Measurements from ENCODE around the gene LRP1B.

The LRP1B gene

GRCh38 chr2:141062443-141062842, 1068.4 kb downstream of the LRP1B start:
- no peak for FAIRE-seq

GRCh38 chr2:141062031-141062430, 1068.8 kb downstream of the LRP1B start:
- FAIRE-seq: no peak

DNA sequence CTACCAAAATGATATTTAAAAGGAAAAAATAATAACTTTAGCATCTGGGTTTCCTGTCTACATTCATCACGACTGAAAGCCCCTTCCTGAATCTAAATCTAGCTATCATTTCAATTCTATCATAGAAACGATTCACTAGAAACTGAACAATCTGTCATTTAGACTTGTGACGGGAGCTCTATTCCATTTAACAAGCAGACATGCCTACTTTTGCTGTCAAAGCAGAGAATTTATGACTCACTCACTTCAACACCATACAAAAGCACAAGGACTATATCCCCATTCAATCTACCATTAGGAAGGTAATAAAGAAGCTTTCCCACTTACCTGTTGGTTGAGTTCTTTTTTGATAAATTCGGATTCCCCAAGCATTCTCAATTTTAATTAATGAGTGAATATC, 1072.3 kb downstream of the LRP1B start:
- FAIRE-seq: no peak

DNA sequence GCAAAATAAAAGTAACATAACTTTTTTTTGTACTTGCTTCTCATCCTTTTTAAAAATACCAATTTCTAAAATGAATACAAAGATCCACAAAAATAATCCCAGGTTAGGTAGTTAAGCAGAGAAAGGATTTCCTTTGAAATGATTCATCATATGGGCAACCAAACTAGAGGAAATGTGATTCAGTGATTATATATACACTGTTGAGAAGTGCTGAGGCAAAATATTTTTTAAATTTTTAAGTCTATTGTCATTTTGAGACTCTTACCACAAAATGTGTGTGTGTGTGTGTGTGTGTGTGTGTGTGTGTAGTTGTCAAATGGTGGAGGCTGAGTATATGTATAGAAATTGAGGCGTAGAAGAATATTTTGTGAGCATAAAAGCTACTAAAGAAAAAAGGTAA, 1075.3 kb downstream of the LRP1B start:
- FAIRE-seq: no peak

DNA sequence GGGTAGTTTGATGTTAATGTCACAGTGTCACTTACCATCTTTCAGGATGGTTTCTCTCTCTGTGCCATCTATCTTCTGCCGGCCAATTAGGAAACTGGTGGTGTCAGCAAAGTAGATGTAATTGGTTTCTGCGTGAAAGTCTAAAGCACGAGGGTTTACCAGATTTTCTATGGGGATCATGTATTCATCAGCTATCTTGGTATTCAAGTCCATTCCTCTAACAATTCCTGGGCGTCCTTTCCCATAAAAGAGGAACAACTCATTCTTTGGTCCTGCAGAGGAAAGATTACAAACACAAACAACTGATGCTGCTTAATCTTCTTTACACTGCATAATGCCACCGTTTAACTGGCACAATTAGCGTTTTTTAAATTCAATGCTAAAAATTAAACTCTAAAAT, 1081.9 kb downstream of the LRP1B start:
- FAIRE-seq: no peak

- no peak for FAIRE-seq
These were observed 1089.5 kb downstream of the LRP1B start for GRCh38 chr2:141041281-141041680.

DNA sequence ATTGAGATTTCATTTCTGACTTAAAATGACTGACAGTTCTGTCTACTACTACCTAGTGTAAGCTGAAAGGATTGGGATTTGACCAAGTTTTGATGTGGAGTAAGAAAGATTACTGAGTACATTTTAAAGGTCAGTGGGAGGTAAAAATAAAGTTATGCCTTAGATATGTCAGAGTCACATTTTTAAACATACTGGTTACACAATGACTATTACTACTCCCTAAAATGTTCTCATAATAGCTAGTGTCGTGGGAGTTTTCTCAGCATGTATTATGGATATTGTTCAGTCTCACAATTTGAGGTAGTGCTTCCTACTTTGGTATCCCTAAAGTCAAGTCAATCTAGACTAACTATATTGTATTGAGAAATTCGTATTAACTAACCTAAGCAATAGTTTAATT, 1092.5 kb downstream of the LRP1B start:
- no peak for FAIRE-seq

- no peak for FAIRE-seq
These were observed 1093.5 kb downstream of the LRP1B start for GRCh38 chr2:141037361-141037760.

- no peak for FAIRE-seq
These were observed 1094.9 kb downstream of the LRP1B start for GRCh38 chr2:141035846-141036420.

DNA sequence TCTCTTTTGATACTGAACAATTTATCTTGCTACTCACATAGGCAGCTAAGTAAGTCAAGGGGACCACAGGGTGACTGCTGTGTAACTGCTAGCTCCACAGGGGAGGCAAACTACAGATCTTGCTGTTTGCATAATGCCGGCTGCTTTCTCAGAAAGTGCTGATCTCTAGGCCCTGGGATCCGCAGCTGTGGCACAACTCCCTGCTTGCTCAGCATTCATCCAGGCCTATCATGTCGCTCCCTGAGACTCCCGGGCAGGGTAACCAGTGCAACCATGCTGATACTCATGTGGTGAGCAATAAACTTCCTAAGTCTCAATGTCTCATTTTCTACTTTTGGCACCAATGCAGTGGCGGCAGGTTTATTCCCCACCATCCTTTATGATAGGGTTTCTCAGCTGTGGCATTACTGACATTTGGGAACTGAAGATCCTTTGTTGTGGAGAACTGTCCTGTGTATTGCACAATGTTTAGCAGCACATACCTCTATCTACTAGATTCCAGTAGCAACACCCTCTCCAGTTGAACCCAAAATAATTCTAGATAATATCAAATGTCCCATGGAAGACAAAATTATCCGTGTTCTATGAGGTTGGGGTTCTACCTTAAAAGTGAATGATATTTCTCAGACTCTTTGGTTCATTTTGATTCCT, 1101.3 kb downstream of the LRP1B start:
- no peak for FAIRE-seq

- no peak for FAIRE-seq
These were observed 1103.6 kb downstream of the LRP1B start for GRCh38 chr2:141027221-141027620.

GRCh38 chr2:141021611-141022010, 1109.2 kb downstream of the LRP1B start:
- FAIRE-seq: no peak

- no peak for FAIRE-seq
These were observed 1109.7 kb downstream of the LRP1B start for GRCh38 chr2:141021109-141021508.

DNA sequence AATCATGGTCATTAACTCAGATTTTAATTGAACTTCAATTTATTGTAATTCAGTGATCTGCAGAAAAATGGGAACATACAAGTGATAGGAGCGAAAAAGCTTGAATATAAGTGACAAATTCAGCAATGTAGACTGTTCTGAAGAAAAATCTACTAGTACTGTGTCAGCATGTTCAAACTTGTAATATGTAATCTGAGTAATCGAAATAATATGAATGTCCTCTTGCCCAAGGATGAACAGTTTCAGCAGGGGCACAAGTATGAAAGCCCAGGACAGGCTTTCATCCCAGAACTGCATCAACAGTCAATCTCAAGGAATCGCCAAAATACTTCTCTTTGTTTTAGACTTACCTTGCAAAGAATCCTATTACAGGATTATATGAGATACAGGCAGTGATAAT, 1110.5 kb downstream of the LRP1B start:
- FAIRE-seq: no peak

GRCh38 chr2:141015341-141016047, 1115.3 kb downstream of the LRP1B start:
- FAIRE-seq: no peak

GRCh38 chr2:141003967-141004657, 1126.7 kb downstream of the LRP1B start:
- FAIRE-seq: peak; percentile 23

GRCh38 chr2:141001750-141002149, 1129.1 kb downstream of the LRP1B start:
- FAIRE-seq: no peak

DNA sequence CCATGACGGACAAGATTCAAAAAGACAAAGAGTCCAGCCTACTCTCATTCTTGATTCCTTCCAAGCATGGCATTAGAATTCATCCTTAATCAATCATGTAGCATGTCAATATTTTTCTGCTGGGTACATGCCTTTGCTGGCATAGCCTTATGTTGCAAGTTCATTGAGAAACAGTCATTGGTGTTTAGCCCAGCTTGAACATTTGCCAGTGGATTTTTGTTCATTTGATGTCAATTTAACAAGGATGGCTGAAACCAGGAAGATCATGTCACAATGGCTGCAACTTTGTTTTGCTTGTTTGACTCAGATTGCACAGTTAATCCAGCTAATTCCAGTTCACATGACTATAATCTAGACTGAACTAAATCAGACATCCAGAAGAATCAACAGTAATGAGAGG, 1132.2 kb downstream of the LRP1B start:
- no peak for FAIRE-seq

DNA sequence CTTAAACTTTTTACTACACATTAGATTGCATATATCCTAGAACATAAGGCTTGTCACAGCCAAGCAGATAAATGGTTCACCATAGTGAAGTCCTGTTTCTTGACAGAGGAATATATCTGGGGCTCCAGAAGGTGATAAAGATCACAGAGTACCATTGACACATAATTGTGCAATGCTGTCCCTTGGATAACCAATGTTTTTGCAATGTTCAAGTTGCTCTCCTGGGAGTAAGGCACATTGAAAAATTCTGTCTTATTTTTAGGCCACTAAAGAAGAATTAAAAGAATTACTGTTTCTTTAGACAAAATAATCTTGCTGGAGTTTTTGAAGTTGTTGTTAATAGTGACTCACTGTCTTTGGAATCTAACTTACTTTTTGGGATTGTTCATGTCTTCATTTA, 1132.8 kb downstream of the LRP1B start:
- no peak for FAIRE-seq

DNA sequence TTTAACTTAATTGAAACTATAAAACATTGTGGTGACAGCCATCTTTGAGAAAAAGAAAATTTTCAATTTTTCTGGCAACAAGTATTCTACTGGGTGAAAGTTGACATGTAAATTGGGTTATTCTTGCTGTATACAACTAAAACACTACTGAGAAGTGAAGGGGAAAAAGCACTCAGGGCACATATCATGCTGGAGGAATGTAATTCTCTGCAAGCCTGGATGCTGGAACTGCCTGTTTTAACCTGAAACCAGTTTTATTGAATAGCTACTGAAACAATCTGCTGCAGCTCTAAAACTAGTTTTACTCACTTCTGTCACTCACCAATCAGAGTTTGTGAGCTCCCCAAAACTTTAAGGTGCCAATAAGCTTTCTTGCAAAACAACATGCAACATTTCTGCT, 1136.0 kb downstream of the LRP1B start:
- FAIRE-seq: no peak

DNA sequence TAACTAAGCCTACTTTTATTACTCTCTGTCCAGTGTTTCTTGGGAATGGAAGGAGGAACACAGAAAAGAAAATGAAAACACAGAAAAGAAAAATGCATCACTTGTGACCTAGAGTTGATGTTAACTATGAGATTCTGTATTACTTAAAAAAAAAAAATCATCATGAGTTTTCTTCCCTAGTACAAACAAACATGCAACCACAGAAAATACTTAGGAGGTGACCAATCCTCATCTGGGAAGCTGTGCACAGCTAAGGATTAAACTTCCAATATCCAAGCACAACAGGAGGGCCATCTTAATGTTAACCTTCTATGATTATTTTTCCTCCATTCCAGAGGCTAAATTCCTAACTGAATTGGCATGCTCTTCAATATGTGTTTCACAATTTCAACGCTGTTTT, 1140.4 kb downstream of the LRP1B start:
- FAIRE-seq: no peak

- FAIRE-seq: no peak
These were observed 1142.2 kb downstream of the LRP1B start for GRCh38 chr2:140988597-140988996.

DNA sequence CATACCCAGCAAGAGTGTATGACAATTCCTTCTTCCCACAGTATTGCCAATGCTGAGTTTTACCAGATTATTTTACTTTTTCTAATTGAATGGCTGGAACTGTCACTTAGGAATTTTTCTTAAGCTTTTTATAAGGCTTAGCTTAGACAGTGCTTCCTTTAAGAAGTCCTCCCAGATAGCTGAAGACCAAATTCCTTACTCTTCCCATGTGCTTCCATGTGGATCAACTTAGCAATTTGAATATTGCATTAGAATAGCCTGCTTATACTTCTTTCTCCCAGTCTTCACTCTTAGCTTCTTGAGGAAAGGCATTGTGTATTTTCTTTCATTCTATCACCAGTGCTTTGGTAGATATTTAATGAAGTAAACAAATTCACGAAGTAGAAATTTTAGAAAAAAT, 1144.4 kb downstream of the LRP1B start:
- FAIRE-seq: no peak

DNA sequence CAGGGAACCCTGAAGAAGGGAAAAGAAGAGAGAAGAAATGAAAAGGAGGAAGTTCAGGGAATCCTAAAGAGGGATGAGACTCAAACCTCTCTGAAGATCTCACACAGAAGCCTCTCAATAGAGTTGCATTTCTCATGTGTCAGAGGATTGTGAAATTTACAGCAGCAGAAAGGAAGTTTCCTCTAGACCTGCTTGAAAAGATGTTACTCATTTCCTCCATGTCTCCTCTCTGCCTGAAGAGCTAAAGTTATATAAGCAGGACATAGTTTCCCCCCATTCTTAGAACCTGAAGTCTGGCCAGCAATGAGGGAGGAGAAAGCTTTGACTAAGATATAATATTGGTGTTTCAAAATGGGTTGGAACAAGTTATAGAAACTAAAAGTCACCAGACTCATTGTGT, 1155.6 kb downstream of the LRP1B start:
- no peak for FAIRE-seq

Data from A204.1 (cell line).